Liver (tissue), 9 donors: Measurements from ENCODE around the gene NT5DC2. TPM values are rescaled to one million over a fixed set of nuclear protein-coding genes. Genes with fewer than 3 reads are reported as not detected.

ENCODE experiments used
- DNase-seq: peaks from one replicate; pipeline ENCODE4 v3.0.0-alpha.2; 2017; ENCODE audit warnings: low spot score
- H3K27ac ChIP-seq, 2 donors: one replicate each; pipeline ENCODE4 v1.7.0; 2013; ENCODE audit warnings: inconsistent platforms in 2 of 2, low read length in 2 of 2, control low read depth in 1 of 2, low read depth in 1 of 2, mild to moderate bottlenecking in 1 of 2
- H3K27me3 ChIP-seq, 4 donors: one replicate each; pipeline versions ENCODE4 v1.6.1 to v1.7.0; 2013; ENCODE audit warnings: low read length in 3 of 4, inconsistent platforms in 1 of 4, mild to moderate bottlenecking in 1 of 4, moderate library complexity in 1 of 4; ENCODE audit not compliant: control insufficient read depth in 4 of 4, insufficient read depth in 4 of 4
- H3K36me3 ChIP-seq, 4 donors: one replicate each; pipeline versions ENCODE4 v1.6.1 to v1.7.0; 2013; ENCODE audit warnings: low read length in 3 of 4, mild to moderate bottlenecking in 3 of 4, low read depth in 1 of 4, moderate library complexity in 1 of 4; ENCODE audit not compliant: control insufficient read depth in 4 of 4, insufficient read depth in 3 of 4
- H3K4me1 ChIP-seq, 4 donors: one replicate each; pipeline versions ENCODE4 v1.6.1 to v1.7.0; 2013; ENCODE audit warnings: low read length in 3 of 4, mild to moderate bottlenecking in 3 of 4, moderate library complexity in 1 of 4; ENCODE audit not compliant: control insufficient read depth in 4 of 4, insufficient read depth in 4 of 4
- H3K4me3 ChIP-seq, 3 donors: one replicate each; pipeline versions ENCODE4 v1.6.1 to v1.7.0; 2013; ENCODE audit warnings: low read length in 3 of 3, control low read depth in 1 of 3, low read depth in 1 of 3, mild to moderate bottlenecking in 1 of 3
- H3K9ac ChIP-seq, 2 donors: one replicate each; pipeline ENCODE4 v1.7.0; 2013; ENCODE audit warnings: low read length in 2 of 2, mild to moderate bottlenecking in 2 of 2, moderate library complexity in 2 of 2, control low read depth in 1 of 2, low read depth in 1 of 2
- H3K9me3 ChIP-seq, 4 donors: one replicate each; pipeline versions ENCODE4 v1.6.1 to v1.7.0; 2013; ENCODE audit warnings: low read length in 3 of 4; ENCODE audit not compliant: control insufficient read depth in 4 of 4
- ATF3 ChIP-seq: IDR thresholded peaks from 2 replicates; pipeline ENCODE4 v1.6.1; 2016; ENCODE audit warnings: antibody characterized with exemption
- EGR1 ChIP-seq, 2 donors: IDR thresholded peaks; 2 replicates each; pipeline ENCODE4 v1.6.1; 2016 to 2018; ENCODE audit warnings: antibody characterized with exemption in 2 of 2, low read depth in 2 of 2
- FOXA2 ChIP-seq: IDR thresholded peaks from 2 replicates; pipeline ENCODE4 v1.6.1; 2016; ENCODE audit warnings: antibody characterized with exemption
- GABPA ChIP-seq, 2 donors: IDR thresholded peaks in 1 of 2; conservative IDR thresholded peaks in 1 of 2; 2 replicates each; pipeline ENCODE4 v1.6.1; 2016; ENCODE audit warnings: antibody characterized with exemption in 2 of 2, mild to moderate bottlenecking in 1 of 2, moderate library complexity in 1 of 2
- HNF4A ChIP-seq, 2 donors: conservative IDR thresholded peaks; 2 replicates each; pipeline ENCODE4 v1.6.1; 2016; ENCODE audit warnings: antibody characterized with exemption in 2 of 2, mild to moderate bottlenecking in 2 of 2
- HNF4G ChIP-seq: IDR thresholded peaks from 2 replicates; pipeline ENCODE4 v1.6.1; 2016; ENCODE audit warnings: antibody characterized with exemption
- JUND ChIP-seq, 2 donors: IDR thresholded peaks; 2 replicates each; pipeline ENCODE4 v1.6.1; 2016; ENCODE audit warnings: antibody characterized with exemption in 2 of 2
- NR2F2 ChIP-seq: IDR thresholded peaks from 2 replicates; pipeline ENCODE4 v1.6.1; 2016; ENCODE audit warnings: antibody characterized with exemption
- RAD21 ChIP-seq, 2 donors: IDR thresholded peaks; 2 replicates each; pipeline ENCODE4 v1.6.1; 2016; ENCODE audit warnings: antibody characterized with exemption in 2 of 2, mild to moderate bottlenecking in 2 of 2
- RXRA ChIP-seq, 2 donors: IDR thresholded peaks; 2 replicates each; pipeline ENCODE4 v1.6.1; 2017 to 2018; ENCODE audit warnings: antibody characterized with exemption in 2 of 2, mild to moderate bottlenecking in 1 of 2
- SP1 ChIP-seq: IDR thresholded peaks from 2 replicates; pipeline ENCODE4 v1.6.1; 2018; ENCODE audit warnings: antibody characterized with exemption, mild to moderate bottlenecking
- TAF1 ChIP-seq: conservative IDR thresholded peaks from 2 replicates; pipeline ENCODE4 v1.6.1; 2016; ENCODE audit warnings: antibody characterized with exemption, mild to moderate bottlenecking
- YY1 ChIP-seq: IDR thresholded peaks from 2 replicates; pipeline ENCODE4 v1.6.1; 2016; ENCODE audit warnings: antibody characterized with exemption, mild to moderate bottlenecking
- ZBTB33 ChIP-seq: IDR thresholded peaks from 2 replicates; pipeline ENCODE4 v1.6.1; 2016; ENCODE audit warnings: antibody characterized with exemption
- WGBS: extraction: QIAGEN DNeasy Blood & Tissue Kit; methylation state at CpG from one replicate; pipeline ENCODE4 v1.1.7; 2013; 5-methylcytosine and 5-hydroxymethylcytosine counted together
- polyA plus RNA-seq, 2 donors: library from polyadenylated mRNA; stranded (reverse) in 1 of 2; unstranded in 1 of 2; fragments of 200-250 nt in 1 of 2; fragments of >200 nt in 1 of 2; fragmentation: Nextera tagmentation in 1 of 2; extraction: Ambion mirVana in 1 of 2; gene quantifications; one replicate each; pipeline versions ENCODE4 v1.2.1 to v1.2.3, GENCODE V29; 2013 to 2015
- total RNA-seq, 2 donors: library from RNA; depleted of rRNA; stranded (reverse); fragments of >200 nt; gene quantifications; one replicate each; pipeline ENCODE4 v1.2.3, GENCODE V29; 2014
- TF ChIP-seq, protein P1 (sequence below): fragments of 150-350 bp; IDR thresholded peaks from 2 replicates; pipeline ENCODE4 v1.5.1; 2017; ENCODE audit warnings: improper control_type of control experiment, low read depth, low read length; ENCODE audit not compliant: missing input control
- TF ChIP-seq, protein P2 (sequence below): IDR thresholded peaks from 2 replicates; pipeline ENCODE4 v1.6.1; 2016; ENCODE audit warnings: antibody characterized with exemption, mild to moderate bottlenecking
- donor health status: healthy.
- donor health status: healthy.
- donor health status: healthy.
- donor health status: healthy.
- donor health status: healthy.

NT5DC2 gene
- total and polyA plus RNA-seq, 4 donors = 2.8 to 20.9 (median 3.1) TPM

DNA sequence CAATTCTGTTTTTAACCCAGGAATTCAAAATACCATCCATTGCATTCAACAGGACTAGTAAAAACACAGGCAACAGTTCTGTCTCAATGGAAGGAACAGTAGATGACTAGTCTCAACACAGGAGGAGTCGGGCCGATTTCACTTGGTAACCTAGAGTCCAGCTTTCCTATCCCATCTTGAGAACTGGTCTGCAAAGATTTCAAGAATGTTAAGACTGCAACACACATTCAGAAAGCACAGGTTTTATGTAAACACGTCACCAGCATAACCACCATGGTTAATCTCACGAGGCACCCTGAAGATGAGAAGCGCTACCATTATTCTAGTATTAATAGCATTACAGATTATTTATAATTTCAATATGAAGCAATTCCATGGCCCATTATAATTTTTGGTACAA lies 24.8 kb upstream of the NT5DC2 start:
- 97% methylated on average over 5 of the region's 5 CpGs for WGBS
- H3K9ac ChIP-seq = no peak overlapping the region
- no peaks in the 10 kb centered on the region for H3K9me3 ChIP-seq
- no peak overlapping the region for H3K4me3 ChIP-seq
- peaks cover 0 to 7% (median 0%) of the 10 kb centered on the region in 4 donors for H3K4me1 ChIP-seq
- peaks cover 12 to 46% (median 39%) of the 10 kb centered on the region in 4 donors for H3K36me3 ChIP-seq
- TF ChIP-seq, protein P1, sequence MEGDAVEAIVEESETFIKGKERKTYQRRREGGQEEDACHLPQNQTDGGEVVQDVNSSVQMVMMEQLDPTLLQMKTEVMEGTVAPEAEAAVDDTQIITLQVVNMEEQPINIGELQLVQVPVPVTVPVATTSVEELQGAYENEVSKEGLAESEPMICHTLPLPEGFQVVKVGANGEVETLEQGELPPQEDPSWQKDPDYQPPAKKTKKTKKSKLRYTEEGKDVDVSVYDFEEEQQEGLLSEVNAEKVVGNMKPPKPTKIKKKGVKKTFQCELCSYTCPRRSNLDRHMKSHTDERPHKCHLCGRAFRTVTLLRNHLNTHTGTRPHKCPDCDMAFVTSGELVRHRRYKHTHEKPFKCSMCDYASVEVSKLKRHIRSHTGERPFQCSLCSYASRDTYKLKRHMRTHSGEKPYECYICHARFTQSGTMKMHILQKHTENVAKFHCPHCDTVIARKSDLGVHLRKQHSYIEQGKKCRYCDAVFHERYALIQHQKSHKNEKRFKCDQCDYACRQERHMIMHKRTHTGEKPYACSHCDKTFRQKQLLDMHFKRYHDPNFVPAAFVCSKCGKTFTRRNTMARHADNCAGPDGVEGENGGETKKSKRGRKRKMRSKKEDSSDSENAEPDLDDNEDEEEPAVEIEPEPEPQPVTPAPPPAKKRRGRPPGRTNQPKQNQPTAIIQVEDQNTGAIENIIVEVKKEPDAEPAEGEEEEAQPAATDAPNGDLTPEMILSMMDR = no peak
- TF ChIP-seq, protein P2, sequence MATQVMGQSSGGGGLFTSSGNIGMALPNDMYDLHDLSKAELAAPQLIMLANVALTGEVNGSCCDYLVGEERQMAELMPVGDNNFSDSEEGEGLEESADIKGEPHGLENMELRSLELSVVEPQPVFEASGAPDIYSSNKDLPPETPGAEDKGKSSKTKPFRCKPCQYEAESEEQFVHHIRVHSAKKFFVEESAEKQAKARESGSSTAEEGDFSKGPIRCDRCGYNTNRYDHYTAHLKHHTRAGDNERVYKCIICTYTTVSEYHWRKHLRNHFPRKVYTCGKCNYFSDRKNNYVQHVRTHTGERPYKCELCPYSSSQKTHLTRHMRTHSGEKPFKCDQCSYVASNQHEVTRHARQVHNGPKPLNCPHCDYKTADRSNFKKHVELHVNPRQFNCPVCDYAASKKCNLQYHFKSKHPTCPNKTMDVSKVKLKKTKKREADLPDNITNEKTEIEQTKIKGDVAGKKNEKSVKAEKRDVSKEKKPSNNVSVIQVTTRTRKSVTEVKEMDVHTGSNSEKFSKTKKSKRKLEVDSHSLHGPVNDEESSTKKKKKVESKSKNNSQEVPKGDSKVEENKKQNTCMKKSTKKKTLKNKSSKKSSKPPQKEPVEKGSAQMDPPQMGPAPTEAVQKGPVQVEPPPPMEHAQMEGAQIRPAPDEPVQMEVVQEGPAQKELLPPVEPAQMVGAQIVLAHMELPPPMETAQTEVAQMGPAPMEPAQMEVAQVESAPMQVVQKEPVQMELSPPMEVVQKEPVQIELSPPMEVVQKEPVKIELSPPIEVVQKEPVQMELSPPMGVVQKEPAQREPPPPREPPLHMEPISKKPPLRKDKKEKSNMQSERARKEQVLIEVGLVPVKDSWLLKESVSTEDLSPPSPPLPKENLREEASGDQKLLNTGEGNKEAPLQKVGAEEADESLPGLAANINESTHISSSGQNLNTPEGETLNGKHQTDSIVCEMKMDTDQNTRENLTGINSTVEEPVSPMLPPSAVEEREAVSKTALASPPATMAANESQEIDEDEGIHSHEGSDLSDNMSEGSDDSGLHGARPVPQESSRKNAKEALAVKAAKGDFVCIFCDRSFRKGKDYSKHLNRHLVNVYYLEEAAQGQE = no peak
- no peak for TF ChIP-seq HNF4G
- no peak for TF ChIP-seq ZBTB33
- no peaks in the 10 kb centered on the region for H3K27me3 ChIP-seq
- no peak overlapping the region for H3K27ac ChIP-seq
- no peak for DNase-seq

GRCh38 chr3:52557011-52557960 lies 23.6 kb upstream of the NT5DC2 start:
- no peak for DNase-seq
- Histone ChIP-seq H3K36me3 (peaks cover 12 to 42% (median 36%) of the 10 kb centered on the region in 4 donors), H3K4me3 (no peak overlapping the region), H3K27ac (no peak overlapping the region), H3K27me3 (no peaks in the 10 kb centered on the region), H3K4me1 (peaks cover 0 to 7% (median 0%) of the 10 kb centered on the region in 4 donors), H3K9ac (no peak overlapping the region), H3K9me3 (no peaks in the 10 kb centered on the region)
- WGBS = 85% methylated on average over 9 of the region's 9 CpGs
- TF ChIP-seq RAD21 (IDR thresholded peaks at IDR 0.05) (no peak), RXRA (IDR thresholded peaks at IDR 0.05) (no peak), HNF4A (conservative IDR thresholded peaks at IDR 0.05) (no peak), NR2F2 (no peak), HNF4G (no peak), JUND (IDR thresholded peaks at IDR 0.05) (no peak), TAF1 (no peak), YY1 (no peak), FOXA2 (no peak), ATF3 (no peak), GABPA (IDR thresholded peaks at IDR 0.05 in 1 of 2, conservative IDR thresholded peaks at IDR 0.05 in 1 of 2) (no peak), SP1 (no peak), EGR1 (IDR thresholded peaks at IDR 0.05; ENCODE audit: low read depth in 2 of 2) (no peak), ZBTB33 (no peak)
- TF ChIP-seq, protein P2 = no peak
